ENCODE data around the gene DICER1.

- TF ChIP-seq, protein P1, sequence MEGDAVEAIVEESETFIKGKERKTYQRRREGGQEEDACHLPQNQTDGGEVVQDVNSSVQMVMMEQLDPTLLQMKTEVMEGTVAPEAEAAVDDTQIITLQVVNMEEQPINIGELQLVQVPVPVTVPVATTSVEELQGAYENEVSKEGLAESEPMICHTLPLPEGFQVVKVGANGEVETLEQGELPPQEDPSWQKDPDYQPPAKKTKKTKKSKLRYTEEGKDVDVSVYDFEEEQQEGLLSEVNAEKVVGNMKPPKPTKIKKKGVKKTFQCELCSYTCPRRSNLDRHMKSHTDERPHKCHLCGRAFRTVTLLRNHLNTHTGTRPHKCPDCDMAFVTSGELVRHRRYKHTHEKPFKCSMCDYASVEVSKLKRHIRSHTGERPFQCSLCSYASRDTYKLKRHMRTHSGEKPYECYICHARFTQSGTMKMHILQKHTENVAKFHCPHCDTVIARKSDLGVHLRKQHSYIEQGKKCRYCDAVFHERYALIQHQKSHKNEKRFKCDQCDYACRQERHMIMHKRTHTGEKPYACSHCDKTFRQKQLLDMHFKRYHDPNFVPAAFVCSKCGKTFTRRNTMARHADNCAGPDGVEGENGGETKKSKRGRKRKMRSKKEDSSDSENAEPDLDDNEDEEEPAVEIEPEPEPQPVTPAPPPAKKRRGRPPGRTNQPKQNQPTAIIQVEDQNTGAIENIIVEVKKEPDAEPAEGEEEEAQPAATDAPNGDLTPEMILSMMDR (IDR thresholded peaks at IDR 0.05) = no peak
- TF ChIP-seq POLR2A (IDR thresholded peaks at IDR 0.05) = no peak
Observed at GRCh38 chr14:95071649-95072280, 85.6 kb downstream of the DICER1 start.
